ACHN (cell line): ENCODE measurements around the gene AFF1.
"Not testable (repeated sequence)": the region's sequence is repeated elsewhere in the genome, so short reads cannot be mapped to it uniquely, and the experiment has no call there.

Experiments used
- DNase-seq: peaks from one replicate; pipeline ENCODE4 v3.0.0-alpha.2; 2015
- in situ Hi-C: cut with HindIII; loops from 2 replicates; pipeline ENCODE4 v1.10.0; 2017; ENCODE audit warnings: low sequenced_read_pairs, low pct_ligation_motif_present, low pct_unique_long_range_greater_than_20kb

AFF1 gene

DNA sequence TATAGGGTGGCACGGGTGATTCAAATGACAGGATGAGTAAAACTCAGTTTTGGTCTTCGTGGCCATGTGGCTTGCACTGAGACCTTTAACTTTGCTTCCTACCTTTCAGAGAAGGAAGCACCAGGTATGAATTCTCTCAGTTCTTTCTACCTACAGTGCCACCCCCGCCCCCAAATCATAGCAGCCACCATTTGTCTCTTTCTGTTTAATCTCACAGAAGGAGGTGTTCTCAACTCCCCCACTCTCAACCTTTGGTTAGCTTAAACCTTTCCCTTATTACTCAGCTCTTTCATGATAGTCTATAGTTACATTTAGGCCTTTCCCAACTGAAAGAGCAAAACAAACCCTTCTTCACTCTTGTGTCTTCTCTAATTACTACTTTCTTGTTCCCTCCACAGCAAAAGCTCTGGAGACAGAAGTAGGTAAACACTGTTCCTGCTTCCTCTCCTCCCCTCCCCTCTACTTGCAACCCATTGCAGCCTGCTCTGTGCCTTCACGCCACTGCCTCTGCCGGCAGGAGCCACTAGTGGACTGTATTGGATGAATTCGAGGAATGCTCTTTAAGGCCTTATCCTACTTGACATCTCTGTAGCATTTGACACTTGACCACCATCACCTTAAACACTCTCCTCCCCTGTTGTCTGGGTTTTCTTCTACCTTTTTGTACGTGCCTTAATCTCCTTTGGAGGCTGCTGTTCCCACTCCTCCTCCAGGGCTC lies 123.7 kb downstream of the AFF1 start:
- no peak for DNase-seq
- in situ Hi-C loops, result no loop called here

DNA sequence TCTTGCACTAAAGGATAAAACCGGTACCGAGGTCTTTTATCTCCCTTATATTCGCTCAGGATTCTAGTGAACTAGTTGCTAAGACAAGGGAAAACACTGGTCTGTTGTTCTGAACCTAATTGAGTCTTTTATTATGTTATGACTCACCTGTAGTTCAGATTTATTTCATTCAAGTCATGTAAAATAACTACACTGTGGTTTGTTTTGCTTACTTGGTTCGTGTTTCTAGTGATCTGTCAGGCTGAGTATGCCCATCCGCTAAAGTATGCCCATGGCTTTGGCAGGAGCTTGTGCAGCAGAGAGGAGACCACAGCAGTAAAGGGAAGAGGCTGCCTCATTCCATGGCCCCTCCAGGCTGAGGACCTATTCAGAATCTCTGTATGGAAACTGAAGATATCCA lies 126.1 kb downstream of the AFF1 start:
- in situ Hi-C loops, result no loop called here
- DNase-seq, result no peak

DNA sequence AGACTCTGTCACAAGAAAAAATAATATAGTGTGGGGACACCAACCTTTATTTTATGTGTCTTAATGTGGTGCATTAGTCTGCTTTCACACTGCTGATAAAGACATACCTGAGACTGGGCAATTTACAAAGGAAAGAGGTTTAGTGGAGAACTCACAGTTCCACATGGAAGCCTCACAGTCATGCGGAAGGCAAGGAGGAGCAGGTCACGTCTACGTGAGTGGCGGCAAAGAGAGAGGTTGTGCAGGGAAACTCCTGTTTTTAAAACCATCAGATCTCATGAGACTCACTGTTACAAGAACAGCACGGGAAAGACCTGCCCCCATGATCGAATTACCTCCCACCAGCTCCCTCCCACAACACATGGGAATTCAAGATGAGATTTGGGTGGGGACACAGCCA lies 130.2 kb downstream of the AFF1 start:
- no peak for DNase-seq
- in situ Hi-C loops, result no loop called here

DNA sequence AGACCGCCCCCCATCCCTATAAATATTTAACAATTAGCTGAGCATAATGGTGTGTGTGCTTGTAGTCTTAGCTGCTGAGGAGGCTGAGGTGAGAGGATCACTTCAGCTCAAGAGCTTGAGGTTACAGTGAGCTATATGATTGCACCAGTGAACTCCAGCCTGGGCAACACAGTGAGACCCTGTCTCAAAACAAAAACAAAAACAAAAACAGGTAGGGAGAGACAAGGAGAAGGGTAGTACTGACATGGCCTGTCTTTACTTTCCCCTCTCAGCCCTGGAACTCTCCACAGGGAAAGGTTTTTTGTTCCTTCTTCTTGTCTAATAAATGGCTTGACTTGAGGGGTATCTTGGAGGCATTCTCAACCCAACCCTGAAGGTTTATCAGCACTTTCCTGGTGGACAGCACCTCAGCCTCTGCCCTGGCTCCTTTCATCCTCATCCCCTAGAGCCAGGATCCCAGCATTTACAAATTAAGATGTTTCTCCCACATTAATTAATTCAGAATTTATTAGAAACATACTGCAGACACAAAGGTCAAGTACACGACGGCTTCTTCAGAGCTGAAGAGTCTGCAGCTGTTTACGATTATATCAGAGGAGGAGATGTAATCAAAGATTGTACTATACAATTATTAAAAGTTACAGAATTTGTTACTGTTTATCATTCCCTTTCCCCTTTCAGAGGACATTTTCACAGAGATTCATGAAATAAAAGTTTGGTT lies 131.8 kb downstream of the AFF1 start:
- no peak for DNase-seq
- in situ Hi-C loops, result no loop called here

DNA sequence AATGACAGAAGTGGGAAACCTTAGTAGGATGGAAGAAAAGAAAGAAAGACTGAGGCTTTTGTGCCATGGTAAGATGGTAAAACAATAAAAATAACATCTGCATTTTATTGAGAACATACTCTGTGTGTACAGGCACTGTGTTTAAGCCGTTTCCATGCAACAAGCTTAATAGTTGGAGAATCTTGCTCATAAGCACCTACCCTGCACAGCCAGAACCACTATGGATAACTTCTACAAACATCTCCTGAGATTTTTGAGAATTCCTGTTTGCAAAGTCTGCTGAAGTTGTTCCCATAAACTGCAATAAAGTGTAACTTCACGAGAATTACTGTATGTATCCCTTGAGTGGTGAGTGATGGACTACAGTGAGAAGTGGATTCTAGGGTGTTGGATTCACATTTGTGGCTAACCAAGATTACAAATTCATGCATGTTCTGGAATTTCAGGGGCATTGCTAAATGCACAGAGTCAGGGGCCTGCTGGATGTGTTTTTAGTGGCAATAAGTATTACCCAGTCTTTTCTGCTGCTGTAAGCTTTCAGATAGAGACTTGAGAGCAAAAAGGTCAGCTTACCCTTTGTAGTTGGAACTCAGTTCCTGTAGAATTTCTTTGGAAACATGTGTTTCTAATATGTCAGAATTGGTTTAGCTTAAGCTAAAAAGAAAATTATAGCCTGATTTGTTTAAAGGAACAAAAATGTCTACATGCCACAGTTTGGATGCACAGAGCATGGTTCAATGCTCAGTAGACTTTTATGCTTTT lies 132.5 kb downstream of the AFF1 start:
- in situ Hi-C loops, result no loop called here
- DNase-seq, result no peak

DNA sequence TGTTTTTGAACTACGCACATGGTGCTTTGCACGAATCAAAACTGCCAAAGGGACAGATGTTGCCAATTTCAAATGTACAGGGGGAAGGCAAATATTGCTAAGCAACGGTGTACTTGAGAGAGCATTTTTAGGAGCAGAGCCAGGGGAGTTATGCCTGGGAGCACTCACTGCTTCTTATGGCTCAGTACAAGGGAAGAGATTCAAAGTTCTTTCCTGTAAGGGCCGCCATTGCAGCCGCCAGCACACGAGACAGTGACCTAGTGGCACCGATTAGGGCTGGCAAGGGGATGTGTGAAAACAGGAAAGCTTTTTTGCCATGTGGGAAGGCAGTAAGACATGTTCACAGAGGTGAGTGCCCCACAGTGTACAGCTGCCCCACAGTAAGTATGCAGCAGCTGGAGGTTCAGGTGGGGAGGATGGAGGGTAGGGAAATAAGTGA lies 133.8 kb downstream of the AFF1 start:
- no peak for DNase-seq
- in situ Hi-C loops, result no loop called here

DNA sequence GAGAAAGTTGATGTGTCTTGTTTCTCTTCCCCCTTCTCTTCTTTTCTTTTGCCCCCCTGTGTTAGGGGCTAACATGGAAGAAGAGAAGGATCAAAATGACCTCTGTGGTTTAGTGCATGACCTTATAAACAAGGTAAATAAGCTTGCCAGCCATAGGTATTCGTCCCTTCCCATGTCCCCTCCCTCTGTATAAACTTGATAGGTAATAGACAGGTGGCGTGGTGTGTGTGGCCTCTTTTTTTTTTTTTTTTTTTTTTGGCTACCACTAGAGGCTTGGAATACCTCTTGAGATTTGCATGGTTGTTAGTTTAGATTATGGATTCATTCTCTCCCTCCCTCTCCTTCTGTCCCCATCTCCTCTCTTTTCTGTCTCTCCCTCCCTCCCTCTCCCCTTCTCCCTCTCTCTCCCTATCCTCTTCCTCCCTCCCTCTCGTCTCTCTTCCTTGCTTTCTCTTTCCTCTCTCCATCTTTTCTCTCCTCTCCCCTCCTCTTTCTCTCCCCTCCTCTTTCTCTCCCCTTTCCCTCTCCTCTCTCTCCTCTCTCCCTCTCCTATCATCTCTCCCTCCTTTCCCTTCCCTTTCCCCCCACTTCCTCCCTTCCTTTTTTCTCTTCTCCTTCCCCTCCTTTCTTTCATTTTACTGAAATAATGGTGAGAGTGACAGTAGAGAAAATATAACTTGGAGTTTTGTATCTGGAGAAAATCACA lies 134.4 kb downstream of the AFF1 start:
- DNase-seq, result no peak
- in situ Hi-C loops, result no loop called here

DNA sequence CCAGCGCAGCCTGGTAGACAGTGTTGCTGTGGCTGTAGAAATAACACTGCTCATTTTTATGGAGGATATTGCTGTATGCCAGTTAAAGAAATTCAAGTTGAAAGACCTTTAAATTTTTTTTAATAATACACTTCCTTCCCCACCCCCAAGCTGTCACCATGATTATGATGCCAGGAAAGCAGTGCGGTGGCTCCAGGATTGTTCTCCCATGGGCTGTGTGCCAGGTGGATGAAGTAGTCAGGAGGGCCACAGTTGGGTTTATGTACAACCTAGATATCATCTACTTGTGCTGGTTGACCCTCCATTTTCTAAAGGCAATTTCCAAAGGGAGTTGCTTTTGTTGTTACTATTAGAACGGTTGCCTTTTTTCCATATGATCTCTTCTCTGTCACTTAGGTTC lies 136.6 kb downstream of the AFF1 start:
- in situ Hi-C loops, result no loop called here
- no peak for DNase-seq

DNA sequence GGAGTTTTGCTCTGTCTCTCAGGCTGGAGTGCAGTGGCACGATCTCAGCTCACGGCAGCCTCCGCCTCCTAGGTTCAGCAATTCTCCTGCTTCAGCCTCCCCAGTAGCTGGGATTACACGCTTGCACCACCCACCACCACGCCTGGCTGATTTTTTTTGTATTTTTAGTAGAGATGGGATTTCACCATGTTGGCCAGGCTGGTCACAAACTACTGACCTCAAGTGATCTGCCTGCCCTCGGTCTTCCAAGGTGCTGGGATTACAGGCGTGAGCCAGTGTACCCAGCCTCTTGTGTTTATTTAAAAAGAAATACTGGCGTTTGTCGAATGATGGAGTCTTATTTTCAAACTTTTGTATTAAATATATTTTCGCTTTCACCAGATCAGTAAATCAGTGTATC lies 137.7 kb downstream of the AFF1 start:
- in situ Hi-C loops, DNase-seq: not testable (repeated sequence)

DNA sequence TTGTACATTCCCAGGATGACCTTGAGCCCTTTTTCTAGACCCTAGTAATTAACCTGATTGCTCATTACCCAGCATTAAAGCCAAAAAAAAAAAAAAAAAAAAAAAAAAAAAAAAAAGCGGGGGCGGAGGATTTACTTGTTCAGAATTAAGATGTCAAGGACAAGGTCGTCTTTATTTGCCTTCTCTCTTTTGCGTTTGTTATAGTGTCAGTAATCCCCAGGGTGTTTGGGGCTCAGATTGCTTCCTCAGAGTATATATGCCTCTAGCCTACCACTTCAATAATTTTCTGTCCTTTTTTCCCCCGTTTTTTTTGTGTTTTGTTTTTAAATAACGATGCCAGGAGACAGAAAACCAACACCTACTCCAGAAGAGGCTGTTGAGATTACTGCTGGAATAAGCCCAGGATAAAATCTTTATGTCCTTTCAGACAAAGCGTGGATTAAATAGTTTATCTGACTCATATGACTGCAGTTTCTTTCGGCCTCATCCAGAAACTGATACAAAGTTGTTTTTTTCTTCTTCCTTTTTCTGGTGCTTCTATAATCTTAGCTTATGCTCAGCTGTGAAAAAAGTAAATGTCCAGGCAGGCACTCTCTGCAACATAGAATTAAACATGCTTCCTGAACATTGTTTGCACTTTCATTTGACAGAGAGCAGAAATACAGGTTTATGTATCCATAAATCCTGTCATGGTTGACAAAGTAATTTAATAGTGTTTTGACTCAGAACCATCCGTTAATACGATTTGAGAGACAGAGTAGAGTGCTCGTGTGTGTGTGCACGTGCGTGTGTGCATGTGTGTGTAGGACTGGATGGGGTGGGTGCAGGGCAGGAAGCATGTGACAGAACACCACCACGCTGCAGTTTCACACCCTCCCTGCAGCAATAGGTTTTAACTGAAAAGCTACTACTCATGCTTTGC lies 138.6 kb downstream of the AFF1 start:
- in situ Hi-C loops, result no loop called here
- no peak for DNase-seq

DNA sequence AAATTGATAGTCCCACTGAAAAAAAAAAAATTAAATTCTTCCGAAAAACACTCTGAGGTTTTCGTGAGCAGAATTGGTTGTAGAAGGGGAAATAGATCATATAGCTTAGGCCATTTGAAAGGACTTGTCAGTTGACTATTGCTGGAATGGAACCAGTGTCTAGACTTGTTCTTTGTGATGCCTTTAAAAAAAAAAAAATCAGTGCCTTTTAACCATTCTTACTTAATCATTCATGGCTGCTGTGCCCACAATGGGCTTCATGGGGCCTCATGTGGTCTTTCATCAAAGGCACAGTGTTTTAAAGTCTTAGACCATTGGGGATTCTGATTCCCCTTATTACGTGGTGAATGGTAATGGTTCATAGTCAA lies 139.3 kb downstream of the AFF1 start:
- DNase-seq, result no peak
- in situ Hi-C loops, result no loop called here

DNA sequence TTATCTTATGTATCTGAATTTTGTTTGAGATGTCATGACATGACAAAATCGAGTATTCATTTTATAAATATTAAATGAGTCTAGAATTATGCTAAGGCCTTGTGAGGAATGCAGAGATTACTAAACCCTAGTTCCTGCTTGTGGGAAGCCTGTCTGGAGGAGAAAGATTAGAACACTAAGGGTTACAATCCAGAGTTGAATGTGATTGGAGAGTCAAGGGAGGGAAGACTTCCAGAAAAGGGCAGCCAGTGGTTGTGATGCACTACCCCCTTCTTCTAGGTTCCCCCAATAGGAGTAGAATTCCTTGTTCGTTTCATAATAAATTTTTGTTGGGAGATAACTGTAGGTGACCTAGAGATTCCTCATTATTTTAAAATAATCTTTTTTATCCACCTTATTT lies 141.1 kb downstream of the AFF1 start:
- in situ Hi-C loops, result no loop called here
- DNase-seq, result no peak

DNA sequence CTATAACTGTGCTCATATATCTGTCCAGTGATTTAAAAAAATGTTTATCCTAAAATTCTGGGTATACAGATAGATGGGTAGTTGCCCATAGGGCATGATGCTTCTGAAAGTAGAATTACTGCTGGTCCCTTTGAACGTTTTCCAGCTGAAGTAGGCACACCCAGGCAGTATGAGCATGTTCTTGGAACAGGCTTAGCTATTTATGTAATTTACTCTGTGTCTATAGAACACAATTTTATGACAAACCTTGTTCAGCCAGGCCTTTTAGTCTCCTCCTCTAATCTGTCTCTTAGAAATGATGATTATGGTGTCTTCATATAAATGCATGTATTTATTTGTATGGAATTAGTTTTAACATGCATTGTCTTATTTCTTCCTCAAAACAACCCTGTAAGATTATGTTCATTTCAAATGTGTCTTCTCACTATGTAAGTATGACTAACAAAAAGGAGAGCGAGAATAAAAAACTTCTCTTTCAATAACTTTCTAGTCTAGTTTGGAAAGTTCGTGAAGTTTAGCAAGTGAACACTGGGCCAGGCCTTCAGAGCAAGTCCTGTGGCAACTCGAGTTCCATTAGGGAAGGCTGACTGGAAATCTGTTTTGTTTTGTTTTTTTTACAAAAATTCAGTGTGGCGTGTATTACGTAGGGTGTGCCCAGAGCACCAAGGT lies 142.0 kb downstream of the AFF1 start:
- in situ Hi-C loops, result no loop called here

DNA sequence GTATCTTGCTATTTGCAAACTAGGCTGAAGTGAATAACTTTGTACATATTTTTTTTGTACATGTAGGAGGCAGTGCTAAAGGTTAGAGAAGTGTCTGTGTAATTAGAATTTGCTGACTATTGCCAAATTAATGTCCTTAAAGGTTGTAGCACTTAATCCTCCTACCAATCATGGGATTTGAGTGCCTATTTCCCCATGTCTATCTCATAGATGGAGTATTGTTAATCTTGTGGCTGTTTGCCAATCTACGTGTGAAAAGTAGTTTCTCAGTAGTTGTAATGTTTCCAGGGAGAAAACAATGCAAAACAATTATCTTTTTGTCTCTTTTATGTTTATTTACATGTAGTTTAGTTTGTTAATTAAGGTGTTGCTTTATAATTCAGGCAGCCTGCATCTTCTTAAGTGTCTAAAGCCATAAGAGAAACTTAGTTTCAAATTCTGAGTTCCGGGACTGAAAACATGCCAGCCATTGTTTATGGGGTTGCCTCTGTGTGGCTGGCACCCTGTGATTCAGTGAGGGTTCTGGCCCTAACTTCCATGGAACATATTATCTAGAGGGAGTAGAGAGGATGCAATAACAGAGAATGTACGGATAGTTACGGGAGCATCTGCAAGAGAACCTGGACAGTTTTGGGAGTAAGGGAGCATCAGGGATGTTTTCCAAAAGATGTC lies 143.2 kb downstream of the AFF1 start:
- in situ Hi-C loops, result no loop called here
- DNase-seq, result no peak

More for the DNA sequence above, 142.0 kb downstream of the AFF1 start:
- no peak for DNase-seq

DNA sequence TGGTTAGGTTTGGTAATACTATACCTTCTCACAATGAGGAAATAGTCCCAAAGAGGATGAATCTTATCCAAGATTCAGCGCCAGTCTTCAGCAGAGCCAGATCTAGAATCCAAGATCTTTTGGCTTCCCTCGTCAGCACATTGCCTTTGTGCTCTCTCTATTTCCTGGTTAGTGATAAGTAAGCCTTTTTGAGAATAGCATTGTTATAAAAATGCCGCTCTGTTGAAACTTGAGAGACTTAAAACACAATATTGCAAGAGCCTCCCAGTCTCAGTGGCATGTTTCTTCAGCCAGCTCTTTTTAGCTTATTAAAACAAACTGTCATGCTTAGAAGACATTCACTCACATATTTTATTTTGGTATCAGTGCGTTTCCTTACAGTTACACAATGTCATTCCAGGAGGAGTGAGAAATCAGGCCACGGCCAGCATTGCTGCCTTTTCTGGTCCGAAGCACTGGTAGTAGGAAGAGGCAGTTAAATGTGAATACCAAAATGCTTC lies 144.2 kb downstream of the AFF1 start:
- in situ Hi-C loops, result no loop called here
- DNase-seq, result no peak

DNA sequence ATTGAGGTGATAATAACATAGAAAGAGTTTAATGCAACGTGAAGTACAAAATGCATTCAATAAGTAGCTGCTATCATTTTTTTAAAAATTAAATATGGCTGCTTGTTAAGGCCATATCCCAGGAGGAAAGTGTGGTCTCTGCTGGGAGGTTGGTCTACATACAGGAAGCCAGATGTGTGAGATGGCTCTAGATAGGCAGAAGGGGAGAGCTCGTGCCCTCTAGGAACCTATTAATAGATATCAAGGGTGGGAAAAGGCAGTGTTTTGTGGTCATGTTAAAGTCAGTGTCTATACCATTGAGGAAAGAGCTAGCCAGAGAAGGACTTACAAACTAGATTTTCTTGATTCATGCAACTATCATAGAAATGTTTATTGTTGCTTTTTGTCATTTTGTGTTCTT lies 145.2 kb downstream of the AFF1 start:
- DNase-seq, result no peak
- in situ Hi-C loops, result no loop called here

DNA sequence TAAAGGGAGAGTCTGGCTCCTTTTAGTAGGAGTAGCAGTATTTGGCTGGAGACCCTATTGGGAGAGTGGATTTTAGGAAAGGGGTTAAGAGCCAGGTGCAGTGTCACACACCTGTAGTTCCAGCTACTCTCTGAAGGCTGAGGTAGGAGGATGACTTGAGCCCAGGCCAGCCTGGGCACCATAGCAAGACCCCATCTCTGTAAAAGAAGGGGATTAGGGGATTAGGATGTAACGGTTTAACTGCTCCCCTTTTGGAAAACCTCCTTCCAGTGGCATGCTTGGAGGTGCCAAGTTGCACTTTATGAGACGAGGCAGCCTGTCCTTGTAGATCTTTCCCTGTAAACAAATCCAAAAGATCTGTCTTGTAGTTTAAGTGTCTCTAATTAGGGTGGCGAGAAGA lies 145.7 kb downstream of the AFF1 start:
- DNase-seq, result no peak
- in situ Hi-C loops, result no loop called here
